GM12873 (cell line): ENCODE data around the gene LRBA.
A peak's percentile ranks its signal among the peaks of the same experiment; 100 is the strongest.

ENCODE experiments used
- TF ChIP-seq, protein P1 (sequence below): IDR thresholded peaks from 2 replicates; pipeline ENCODE4 v1.5.1; 2012; ENCODE audit warnings: low read depth, mild to moderate bottlenecking, moderate library complexity, low read length, control low read depth; ENCODE audit not compliant: insufficient read depth; ENCODE audit errors: missing control alignments

The LRBA gene

DNA sequence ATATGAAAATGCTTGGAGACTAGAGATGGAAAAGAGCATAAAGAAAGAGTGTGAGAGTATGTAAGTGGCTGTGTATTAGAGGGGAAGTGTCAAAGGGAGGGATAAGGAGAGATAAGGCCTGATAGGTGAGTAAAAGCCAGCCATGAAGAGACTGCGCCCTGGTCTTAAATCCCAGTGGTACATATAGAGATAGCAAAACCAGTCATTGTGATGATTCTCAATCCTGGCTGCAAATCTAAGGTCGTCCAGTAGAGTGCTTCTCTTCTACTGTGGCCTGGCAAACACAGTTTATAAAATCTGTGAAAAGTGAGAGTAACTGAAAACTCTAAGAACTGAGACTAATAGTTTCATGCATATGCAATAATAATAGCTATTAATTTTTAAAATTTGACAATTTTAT lies 346.3 kb downstream of the LRBA start:
- TF ChIP-seq, protein P1, sequence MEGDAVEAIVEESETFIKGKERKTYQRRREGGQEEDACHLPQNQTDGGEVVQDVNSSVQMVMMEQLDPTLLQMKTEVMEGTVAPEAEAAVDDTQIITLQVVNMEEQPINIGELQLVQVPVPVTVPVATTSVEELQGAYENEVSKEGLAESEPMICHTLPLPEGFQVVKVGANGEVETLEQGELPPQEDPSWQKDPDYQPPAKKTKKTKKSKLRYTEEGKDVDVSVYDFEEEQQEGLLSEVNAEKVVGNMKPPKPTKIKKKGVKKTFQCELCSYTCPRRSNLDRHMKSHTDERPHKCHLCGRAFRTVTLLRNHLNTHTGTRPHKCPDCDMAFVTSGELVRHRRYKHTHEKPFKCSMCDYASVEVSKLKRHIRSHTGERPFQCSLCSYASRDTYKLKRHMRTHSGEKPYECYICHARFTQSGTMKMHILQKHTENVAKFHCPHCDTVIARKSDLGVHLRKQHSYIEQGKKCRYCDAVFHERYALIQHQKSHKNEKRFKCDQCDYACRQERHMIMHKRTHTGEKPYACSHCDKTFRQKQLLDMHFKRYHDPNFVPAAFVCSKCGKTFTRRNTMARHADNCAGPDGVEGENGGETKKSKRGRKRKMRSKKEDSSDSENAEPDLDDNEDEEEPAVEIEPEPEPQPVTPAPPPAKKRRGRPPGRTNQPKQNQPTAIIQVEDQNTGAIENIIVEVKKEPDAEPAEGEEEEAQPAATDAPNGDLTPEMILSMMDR = peak; percentile 8

DNA sequence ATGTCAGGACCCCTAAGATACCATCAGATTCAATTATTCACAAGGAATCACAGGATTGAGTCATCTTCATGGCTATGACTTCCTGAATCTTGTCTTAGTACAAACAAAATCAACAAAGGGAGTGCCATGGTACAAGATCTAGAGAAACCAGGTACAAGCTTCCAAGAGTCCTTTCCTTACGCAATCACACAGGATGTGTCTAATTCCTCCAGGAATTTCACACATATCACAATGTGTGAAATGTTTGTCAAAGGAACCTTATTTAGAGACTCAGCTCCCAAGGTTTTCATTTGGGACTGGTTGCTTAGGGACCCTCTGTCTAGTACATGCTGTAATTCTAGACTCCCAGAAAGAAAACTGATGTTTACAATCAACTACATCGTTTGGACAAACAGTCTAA lies 350.1 kb downstream of the LRBA start:
- TF ChIP-seq, protein P1 = no peak

DNA sequence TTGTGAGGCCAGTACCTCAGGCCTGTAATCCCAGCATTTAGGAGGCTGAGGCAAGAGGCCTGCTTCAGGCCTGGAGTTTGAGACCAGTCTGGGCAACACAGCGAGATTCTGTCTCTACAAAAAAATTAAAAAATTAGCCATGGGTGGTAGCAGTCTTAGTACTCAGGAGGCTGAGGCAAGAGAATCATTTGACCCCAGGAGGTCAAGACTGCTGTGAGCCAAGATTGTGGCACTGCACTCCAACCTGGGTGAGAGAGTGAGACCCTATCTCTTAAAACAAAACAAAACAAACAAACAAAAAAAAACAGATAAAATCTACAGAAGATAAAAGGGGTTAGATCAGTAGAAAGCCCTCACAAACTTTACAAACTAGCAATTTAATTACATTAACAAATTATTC lies 352.4 kb downstream of the LRBA start:
- TF ChIP-seq, protein P1 = no peak

DNA sequence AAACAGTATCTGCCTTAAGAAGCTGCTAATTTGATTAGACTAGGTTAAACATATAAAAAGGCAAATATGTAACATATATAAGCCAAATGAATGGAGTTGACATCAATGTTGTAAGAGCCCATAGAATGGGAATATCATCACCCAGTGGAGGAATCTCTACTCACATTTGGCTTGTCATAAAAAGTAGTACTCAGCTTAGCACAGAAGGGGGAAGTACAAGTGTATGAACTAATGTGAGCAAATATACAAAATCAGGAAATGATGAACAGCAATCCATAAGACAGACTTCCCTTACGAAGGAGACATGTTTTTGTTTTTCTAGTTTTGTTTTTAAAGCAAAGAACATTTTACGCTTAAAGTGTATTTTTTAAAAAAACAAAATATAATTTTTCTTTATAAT lies 358.2 kb downstream of the LRBA start:
- TF ChIP-seq, protein P1 = no peak

DNA sequence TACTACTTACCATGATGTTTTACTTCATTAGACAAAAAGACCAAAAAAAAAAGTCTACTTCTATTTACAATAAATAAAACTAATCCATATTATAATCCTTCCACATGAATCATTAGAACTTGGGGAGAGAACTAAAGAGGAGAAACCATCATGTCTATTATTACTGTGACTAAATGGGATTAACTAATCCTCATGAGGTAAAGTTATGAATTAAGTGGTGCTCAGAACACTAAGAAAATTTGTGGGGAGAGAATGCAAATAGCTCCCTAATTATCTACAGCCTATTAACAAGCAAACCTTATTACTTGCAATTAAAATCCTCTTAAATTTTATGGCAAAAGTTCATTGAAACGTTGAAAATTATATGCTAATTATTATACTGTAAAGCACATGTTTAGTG lies 364.3 kb downstream of the LRBA start:
- TF ChIP-seq, protein P1 = no peak

DNA sequence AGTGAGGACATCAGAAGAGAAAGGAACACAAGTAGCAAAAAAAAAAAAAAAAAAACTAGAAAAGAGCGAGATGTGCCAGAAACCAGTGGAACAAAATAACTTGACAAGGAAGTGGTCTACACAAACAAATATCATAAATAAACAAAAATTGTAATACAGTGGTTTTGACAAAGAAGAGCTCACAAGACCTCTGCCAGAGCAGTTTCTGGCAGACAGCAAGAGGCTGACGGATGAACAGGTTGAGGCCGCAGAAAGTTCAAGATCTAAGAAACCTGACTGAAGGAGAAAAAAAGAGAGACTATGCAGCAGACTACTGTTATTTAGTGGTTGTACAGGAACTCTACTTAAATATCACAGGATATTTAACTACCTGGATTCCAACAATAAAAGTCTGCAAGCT lies 367.0 kb downstream of the LRBA start:
- TF ChIP-seq, protein P1 = no peak

DNA sequence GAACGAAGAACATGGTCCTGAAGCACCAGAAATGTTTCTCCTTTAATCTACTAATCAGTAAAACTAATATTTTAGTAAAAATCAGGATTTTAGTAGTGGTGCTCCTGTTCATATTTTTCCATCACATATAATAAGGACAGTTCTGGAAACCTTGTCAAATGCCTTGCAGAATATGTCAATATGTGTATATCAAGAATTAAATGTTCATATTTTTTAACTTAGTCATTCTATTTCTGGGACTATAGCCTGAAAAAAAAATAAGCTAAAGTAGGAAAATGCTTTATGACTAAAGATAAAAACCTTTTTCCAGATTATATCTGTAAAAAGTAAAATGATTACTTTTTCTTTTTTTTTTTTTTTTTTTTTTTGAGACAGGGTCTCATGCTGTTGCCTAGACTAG lies 368.1 kb downstream of the LRBA start:
- TF ChIP-seq, protein P1 = no peak
